Activated CD4-positive, alpha-beta memory T cell treated with anti-CD3 and anti-CD28 coated beads for 36 hours (primary cell): Measurements from ENCODE around the gene CORO1C. TPM values are rescaled to one million over a fixed set of nuclear protein-coding genes. Genes with fewer than 3 reads are reported as not detected.
"Not testable (repeated sequence)": the region's sequence is repeated elsewhere in the genome, so short reads cannot be mapped to it uniquely, and the experiment has no call there.

ENCODE experiments used
- CTCF ChIA-PET: fragments of 350-600 bp; sonication (Branson Sonifier 250); formaldehyde crosslinking; loops from one replicate; lab custom pipeline; 2021; ENCODE audit warnings: antibody characterized with exemption, inconsistent platforms; lab: Charles Lee
- POLR2A ChIA-PET: fragments of 350-600 bp; sonication (Branson Sonifier 250); formaldehyde crosslinking; loops from one replicate; lab custom pipeline; 2021; ENCODE audit warnings: antibody characterized with exemption; lab: Charles Lee
- DNase-seq: peaks from one replicate; pipeline ENCODE4 v3.0.0-alpha.2; 2020
- H3K27ac Mint-ChIP-seq: one replicate; pipeline ENCODE4 v1.8.0; 2021; ENCODE audit warnings: mixed read lengths
- H3K27me3 Mint-ChIP-seq: one replicate; pipeline ENCODE4 v1.8.0; 2021; ENCODE audit warnings: mixed read lengths
- H3K36me3 Mint-ChIP-seq: one replicate; pipeline ENCODE4 v1.8.0; 2021; ENCODE audit warnings: mixed read lengths
- H3K4me1 Mint-ChIP-seq: one replicate; pipeline ENCODE4 v1.8.0; 2021; ENCODE audit warnings: low read depth, mixed read lengths
- H3K4me3 Mint-ChIP-seq: one replicate; pipeline ENCODE4 v1.8.0; 2021; ENCODE audit warnings: mild to moderate bottlenecking, mixed read lengths
- H3K9me3 Mint-ChIP-seq: one replicate; pipeline ENCODE4 v1.8.0; 2021; ENCODE audit warnings: mixed read lengths
- intact Hi-C: fragments of 100-400 bp; cut with micrococcal nuclease; formaldehyde crosslinking; loops from one replicate; pipeline ENCODE4 v1.15.1; 2023
- total RNA-seq, 2 experiments: library from RNA; stranded (reverse); gene quantifications; one replicate each; pipeline ENCODE4 v1.2.3, GENCODE V29; 2021

CORO1C gene
- total RNA-seq = 10 to 100 TPM; 62.1 to 70.9 TPM

- H3K4me1 Mint-ChIP-seq = peaks cover 34% of the 10 kb centered on the region
- CTCF ChIA-PET = interaction anchor here (0.9 to 1.6 kb wide), 5 partner anchors 39 to 68 kb away, joined by 3 to 10 read pairs (median 6); no protein-coding TSS in a partner anchor
- H3K27ac Mint-ChIP-seq = peak within 1 kb of the TSS; percentile 91
- H3K9me3 Mint-ChIP-seq = no peaks in the 10 kb centered on the region
- POLR2A ChIA-PET = interaction anchor here (0.9 to 3.0 kb wide), 4 partner anchors 41 to 126 kb away, joined by 3 to 23 read pairs (median 4); partner anchors contain the start of gene SSH1
- H3K36me3 Mint-ChIP-seq = no peaks in the 10 kb centered on the region
- intact Hi-C loops = loop anchor here (1.0 to 5.0 kb wide), 5 partner anchors 40 to 362 kb away; partner anchors contain the start of genes ALKBH2, FICD and SSH1
- H3K27me3 Mint-ChIP-seq = no peaks in the 10 kb centered on the region
- H3K4me3 Mint-ChIP-seq = peak within 1 kb of the TSS; percentile 91
- peak; percentile 97 for DNase-seq
Measured at GRCh38 chr12:108731105-108731865, at the start of gene CORO1C. Gene CORO1C, minus strand, starts transcription at chr12:108731518. Its CDS starts 30,200 bp downstream, at chr12:108701318.

- H3K27ac Mint-ChIP-seq = no peak overlapping the region
- H3K36me3 Mint-ChIP-seq = no peaks in the 10 kb centered on the region
- no peaks in the 10 kb centered on the region for H3K9me3 Mint-ChIP-seq
- intact Hi-C loops = no loop called here
- H3K4me1 Mint-ChIP-seq = peaks cover 3% of the 10 kb centered on the region
- ChIA-PET CTCF (interaction anchor here (1.3 kb wide), 1 partner anchor 115 kb away, joined by 4 read pairs; no protein-coding TSS in a partner anchor), POLR2A (no interaction called here)
- no peak overlapping the region for H3K4me3 Mint-ChIP-seq
- no peaks in the 10 kb centered on the region for H3K27me3 Mint-ChIP-seq
- no peak for DNase-seq
Measured at GRCh38 chr12:108779998-108780688, 48.8 kb upstream of the CORO1C start.

GRCh38 chr12:108778053-108778452 lies 46.7 kb upstream of the CORO1C start:
- Mint-ChIP-seq H3K27me3 (no peaks in the 10 kb centered on the region), H3K27ac (no peak overlapping the region), H3K36me3 (no peaks in the 10 kb centered on the region), H3K4me3 (no peak overlapping the region), H3K4me1 (peaks cover 3% of the 10 kb centered on the region), H3K9me3 (no peaks in the 10 kb centered on the region)
- no peak for DNase-seq
- intact Hi-C loops = no loop called here
- ChIA-PET CTCF (interaction anchor here (0.6 kb wide), 1 partner anchor 377 kb away, joined by 3 read pairs; no protein-coding TSS in a partner anchor), POLR2A (no interaction called here)

GRCh38 chr12:108777156-108777555 lies 45.8 kb upstream of the CORO1C start:
- CTCF ChIA-PET = interaction anchor here (0.6 kb wide), 1 partner anchor 378 kb away, joined by 3 read pairs; no protein-coding TSS in a partner anchor
- peaks cover 3% of the 10 kb centered on the region for H3K4me1 Mint-ChIP-seq
- intact Hi-C loops = no loop called here
- no peak for DNase-seq
- no peak overlapping the region for H3K4me3 Mint-ChIP-seq
- H3K9me3 Mint-ChIP-seq = no peaks in the 10 kb centered on the region
- H3K27ac Mint-ChIP-seq = no peak overlapping the region
- no peaks in the 10 kb centered on the region for H3K36me3 Mint-ChIP-seq
- POLR2A ChIA-PET = no interaction called here
- no peaks in the 10 kb centered on the region for H3K27me3 Mint-ChIP-seq

GRCh38 chr12:108773798-108774788 lies 42.8 kb upstream of the CORO1C start:
- no peaks in the 10 kb centered on the region for H3K4me1 Mint-ChIP-seq
- H3K27ac Mint-ChIP-seq = no peak overlapping the region
- no peak overlapping the region for H3K4me3 Mint-ChIP-seq
- CTCF ChIA-PET = interaction anchor here (1.6 kb wide), 1 partner anchor 110 kb away, joined by 6 read pairs; no protein-coding TSS in a partner anchor
- intact Hi-C loops = no loop called here
- no peak for DNase-seq
- POLR2A ChIA-PET = no interaction called here
- H3K27me3 Mint-ChIP-seq = peaks cover 2% of the 10 kb centered on the region
- no peaks in the 10 kb centered on the region for H3K9me3 Mint-ChIP-seq
- H3K36me3 Mint-ChIP-seq = no peaks in the 10 kb centered on the region

- intact Hi-C loops = no loop called here
- Mint-ChIP-seq H3K36me3 (no peaks in the 10 kb centered on the region), H3K4me3 (no peak overlapping the region), H3K27me3 (peaks cover 4% of the 10 kb centered on the region), H3K4me1 (peaks cover 2% of the 10 kb centered on the region), H3K27ac (no peak overlapping the region), H3K9me3 (no peaks in the 10 kb centered on the region)
- DNase-seq = no peak
- ChIA-PET CTCF (interaction anchor here (1.6 kb wide), 1 partner anchor 109 kb away, joined by 6 read pairs; no protein-coding TSS in a partner anchor), POLR2A (no interaction called here)
Measured at GRCh38 chr12:108772891-108773797, 41.8 kb upstream of the CORO1C start.

- no peak overlapping the region for H3K4me3 Mint-ChIP-seq
- no peak overlapping the region for H3K27ac Mint-ChIP-seq
- POLR2A ChIA-PET = no interaction called here
- CTCF ChIA-PET = interaction anchor here (1.6 kb wide), 1 partner anchor 108 kb away, joined by 6 read pairs; no protein-coding TSS in a partner anchor
- no peak for DNase-seq
- H3K36me3 Mint-ChIP-seq = no peaks in the 10 kb centered on the region
- H3K27me3 Mint-ChIP-seq = peaks cover 4% of the 10 kb centered on the region
- intact Hi-C loops = no loop called here
- H3K4me1 Mint-ChIP-seq = peaks cover 2% of the 10 kb centered on the region
- H3K9me3 Mint-ChIP-seq = no peaks in the 10 kb centered on the region
Measured at GRCh38 chr12:108772247-108772646, 40.9 kb upstream of the CORO1C start.

- H3K27me3 Mint-ChIP-seq, H3K9me3 Mint-ChIP-seq, DNase-seq, intact Hi-C loops, H3K36me3 Mint-ChIP-seq, H3K4me1 Mint-ChIP-seq, H3K27ac Mint-ChIP-seq, POLR2A ChIA-PET, H3K4me3 Mint-ChIP-seq: not testable (repeated sequence)
- CTCF ChIA-PET = interaction anchor here (0.7 to 1.4 kb wide), 2 partner anchors 32 to 69 kb away, joined by 3 to 4 read pairs; no protein-coding TSS in a partner anchor
Measured at GRCh38 chr12:108771835-108772234, 40.5 kb upstream of the CORO1C start.

- no peak overlapping the region for H3K4me3 Mint-ChIP-seq
- no peak overlapping the region for H3K27ac Mint-ChIP-seq
- POLR2A ChIA-PET = no interaction called here
- no peaks in the 10 kb centered on the region for H3K36me3 Mint-ChIP-seq
- H3K27me3 Mint-ChIP-seq = peaks cover 4% of the 10 kb centered on the region
- no peak for DNase-seq
- intact Hi-C loops = no loop called here
- H3K4me1 Mint-ChIP-seq = peaks cover 2% of the 10 kb centered on the region
- no peaks in the 10 kb centered on the region for H3K9me3 Mint-ChIP-seq
- CTCF ChIA-PET = interaction anchor here (1.4 kb wide), 1 partner anchor 33 kb away, joined by 4 read pairs; no protein-coding TSS in a partner anchor
Measured at GRCh38 chr12:108770963-108771362, 39.6 kb upstream of the CORO1C start.

- Mint-ChIP-seq H3K27me3 (peaks cover 4% of the 10 kb centered on the region), H3K27ac (no peak overlapping the region), H3K4me3 (no peak overlapping the region), H3K4me1 (peaks cover 2% of the 10 kb centered on the region), H3K36me3 (no peaks in the 10 kb centered on the region), H3K9me3 (no peaks in the 10 kb centered on the region)
- ChIA-PET CTCF (interaction anchor here (1.4 to 3.0 kb wide), 2 partner anchors 34 to 106 kb away, joined by 4 to 10 read pairs; no protein-coding TSS in a partner anchor), POLR2A (no interaction called here)
- intact Hi-C loops = no loop called here
- DNase-seq = no peak
Measured at GRCh38 chr12:108770269-108770829, 39.0 kb upstream of the CORO1C start.
